H1 (cell line): ENCODE results near the gene PHC2. TPM values are rescaled to one million over a fixed set of nuclear protein-coding genes. Genes with fewer than 3 reads are reported as not detected.
A peak's percentile ranks its signal among the peaks of the same experiment; 100 is the strongest.

Experiments used
- CTCF ChIA-PET: fragments of 300-600 bp; sonication (Branson Sonifier 250); formaldehyde crosslinking; loops from one replicate; lab custom pipeline; 2021; ENCODE audit not compliant: partially characterized antibody; lab: Charles Lee
- POLR2A ChIA-PET: fragments of 300-600 bp; sonication (Branson Sonifier 250); formaldehyde crosslinking; loops from one replicate; lab custom pipeline; 2021; ENCODE audit warnings: inconsistent platforms; ENCODE audit not compliant: partially characterized antibody; lab: Charles Lee
- DNase-seq, 2 experiments: peaks; one replicate each; pipeline versions ENCODE4 v3.0.0 to v3.0.0-alpha.2; 2010 to 2022; ENCODE audit warnings: low spot score in 2 of 2, low read depth in 1 of 2, mixed read lengths in 1 of 2
- FAIRE-seq: peaks from 2 replicates; lab custom pipeline; 2011; peaks lifted over from hg19 to GRCh38; lab: Jason Lieb, UNC
- H2AFZ ChIP-seq: 2 replicates; pipeline ENCODE4 v1.8.1; 2012; ENCODE audit warnings: low read length, inconsistent platforms
- H2AK5ac ChIP-seq: 2 replicates; pipeline ENCODE4 v1.6.1; 2013; ENCODE audit warnings: low read depth, low read length
- H2BK120ac ChIP-seq: replicated peaks from 2 replicates; pipeline ENCODE3; 2013; ENCODE audit warnings: low read depth, low read length, inconsistent platforms
- H2BK12ac ChIP-seq: 2 replicates; pipeline ENCODE4 v1.6.1; 2013; ENCODE audit warnings: low read depth, low read length
- H2BK15ac ChIP-seq: 2 replicates; pipeline ENCODE4 v1.6.1; 2013; ENCODE audit warnings: low read length
- H2BK20ac ChIP-seq: 2 replicates; pipeline ENCODE4 v1.6.1; 2013; ENCODE audit warnings: low read length
- H2BK5ac ChIP-seq: 2 replicates; pipeline ENCODE4 v1.6.1; 2013; ENCODE audit warnings: low read depth, low read length
- H3K14ac ChIP-seq: 2 replicates; pipeline ENCODE4 v1.6.1; 2013; ENCODE audit warnings: inconsistent platforms; ENCODE audit not compliant: insufficient read length
- H3K18ac ChIP-seq: 2 replicates; pipeline ENCODE4 v1.6.1; 2013; ENCODE audit warnings: low read length; ENCODE audit errors: extremely low read depth
- H3K23ac ChIP-seq: 2 replicates; pipeline ENCODE4 v1.6.1; 2013; ENCODE audit warnings: inconsistent platforms; ENCODE audit not compliant: insufficient read length
- H3K23me2 ChIP-seq: 2 replicates; pipeline ENCODE4 v1.6.1; 2013; ENCODE audit warnings: low read depth, low read length
- H3K27ac ChIP-seq: 2 replicates; pipeline ENCODE4 v1.6.1; 2011; ENCODE audit warnings: low read depth, low read length, inconsistent platforms
- H3K27me3 ChIP-seq, 4 experiments: replicated peaks in 1 of 4; 1 replicate in 1 of 4; 2 replicates in 3 of 4; pipeline versions ENCODE4 v1.6.1 to v1.8.1; 2011 to 2013; ENCODE audit warnings: low read length in 3 of 4, mild to moderate bottlenecking in 3 of 4, inconsistent platforms in 2 of 4, mixed read lengths in 2 of 4, moderate library complexity in 1 of 4; ENCODE audit not compliant: control insufficient read depth in 3 of 4, insufficient read depth in 3 of 4; ENCODE audit errors: extremely low read depth in 1 of 4
- H3K36me3 ChIP-seq, 4 experiments: 2 replicates each; pipeline versions ENCODE4 v1.6.1 to v1.8.1; 2011 to 2013; ENCODE audit warnings: mild to moderate bottlenecking in 4 of 4, low read length in 3 of 4, moderate library complexity in 2 of 4, control low read depth in 1 of 4, inconsistent platforms in 1 of 4; ENCODE audit not compliant: insufficient read depth in 4 of 4, control insufficient read depth in 2 of 4
- H3K4ac ChIP-seq: replicated peaks from 2 replicates; pipeline ENCODE3; 2013; ENCODE audit warnings: low read length, low read depth, mixed read lengths, inconsistent platforms; ENCODE audit not compliant: insufficient read length
- H3K4me1 ChIP-seq, 4 experiments: replicated peaks in 1 of 4; 1 replicate in 1 of 4; 2 replicates in 3 of 4; pipeline versions ENCODE4 v1.6.1 to v1.8.1; 2011 to 2013; ENCODE audit warnings: low read length in 3 of 4, inconsistent platforms in 2 of 4, mixed read lengths in 1 of 4; ENCODE audit not compliant: insufficient read depth in 4 of 4, control insufficient read depth in 3 of 4
- H3K4me2 ChIP-seq, 2 experiments: 2 replicates each; pipeline versions ENCODE4 v1.6.1 to v1.8.1; 2011 to 2013; ENCODE audit warnings: low read depth in 2 of 2, low read length in 2 of 2, control low read depth in 1 of 2, inconsistent platforms in 1 of 2, mild to moderate bottlenecking in 1 of 2; ENCODE audit not compliant: insufficient read depth in 1 of 2
- H3K4me3 ChIP-seq, 4 experiments: fragments of 200-600, 300-600 bp in 1 of 4; sonication (generic), shearing (Covaris generic), sonication (Bioruptor Twin) in 1 of 4; 2 replicates each; pipeline versions ENCODE4 v1.5.1 to v1.8.1; 2011 to 2016; ENCODE audit warnings: low read length in 4 of 4, low read depth in 3 of 4, control low read depth in 2 of 4, inconsistent platforms in 2 of 4, mild to moderate bottlenecking in 2 of 4, mixed read lengths in 1 of 4, moderate library complexity in 1 of 4; ENCODE audit not compliant: insufficient read depth in 2 of 4; ENCODE audit errors: extremely low read depth in 1 of 4
- H3K56ac ChIP-seq: replicated peaks from 2 replicates; pipeline ENCODE3; 2013; ENCODE audit warnings: low read depth, mild to moderate bottlenecking, mixed read lengths, low read length, inconsistent platforms; ENCODE audit not compliant: insufficient read length
- H3K79me1 ChIP-seq: 2 replicates; pipeline ENCODE4 v1.6.1; 2013; ENCODE audit warnings: low read depth, low read length, control low read depth
- H3K79me2 ChIP-seq, 2 experiments: 2 replicates each; pipeline versions ENCODE4 v1.6.1 to v1.8.1; 2012 to 2013; ENCODE audit warnings: low read length in 2 of 2, mild to moderate bottlenecking in 2 of 2, inconsistent platforms in 1 of 2; ENCODE audit not compliant: insufficient read depth in 2 of 2, control insufficient read depth in 1 of 2
- H3K9ac ChIP-seq, 4 experiments: replicated peaks in 1 of 4; 1 replicate in 1 of 4; 2 replicates in 3 of 4; pipeline versions ENCODE4 v1.6.1 to v1.8.1; 2011 to 2013; ENCODE audit warnings: low read depth in 3 of 4, low read length in 3 of 4, control low read depth in 2 of 4, mild to moderate bottlenecking in 2 of 4, moderate library complexity in 2 of 4, inconsistent platforms in 1 of 4; ENCODE audit errors: extremely low read depth in 1 of 4
- H3K9me3 ChIP-seq, 2 experiments: 2 replicates each; pipeline versions ENCODE4 v1.6.1 to v1.8.1; 2012 to 2013; ENCODE audit warnings: mild to moderate bottlenecking in 2 of 2, moderate library complexity in 2 of 2, control low read depth in 1 of 2, inconsistent platforms in 1 of 2, low read depth in 1 of 2, low read length in 1 of 2, mixed read lengths in 1 of 2; ENCODE audit not compliant: insufficient read depth in 2 of 2
- H4K20me1 ChIP-seq, 2 experiments: replicated peaks in 1 of 2; 2 replicates each; pipeline versions ENCODE3 to v1.8.1; 2011 to 2013; ENCODE audit warnings: inconsistent platforms in 2 of 2, low read length in 2 of 2, mild to moderate bottlenecking in 1 of 2; ENCODE audit not compliant: insufficient read depth in 2 of 2, control insufficient read depth in 1 of 2
- H4K5ac ChIP-seq: 2 replicates; pipeline ENCODE4 v1.6.1; 2013; ENCODE audit warnings: low read length, low read depth, mixed read lengths, inconsistent platforms; ENCODE audit not compliant: insufficient read length
- H4K8ac ChIP-seq: 2 replicates; pipeline ENCODE4 v1.8.0; 2013; ENCODE audit warnings: mild to moderate bottlenecking, moderate library complexity, low read length, inconsistent platforms; ENCODE audit not compliant: insufficient read depth; ENCODE audit errors: extremely low read depth
- H4K91ac ChIP-seq: replicated peaks from 2 replicates; pipeline ENCODE3; 2013; ENCODE audit warnings: low read length, mixed read lengths, inconsistent platforms; ENCODE audit not compliant: insufficient read length
- JUN ChIP-seq: IDR thresholded peaks from 2 replicates; pipeline ENCODE4 v1.6.1; 2011; ENCODE audit warnings: low read depth, mild to moderate bottlenecking, improper control_type of control experiment, low read length
- POLR2A ChIP-seq, 2 experiments: IDR thresholded peaks; 1 replicate in 1 of 2; 2 replicates in 1 of 2; pipeline ENCODE4 v1.6.1; 2011; ENCODE audit warnings: low read depth in 2 of 2, low read length in 2 of 2, mild to moderate bottlenecking in 2 of 2; ENCODE audit errors: control extremely low read depth in 1 of 2
- RFX5 ChIP-seq: IDR thresholded peaks from 2 replicates; pipeline ENCODE4 v1.6.1; 2011; ENCODE audit warnings: low read depth, low read length, improper control_type of control experiment, borderline replicate concordance
- SIRT6 ChIP-seq: IDR thresholded peaks from one replicate; pipeline ENCODE4 v1.7.1; 2012; ENCODE audit warnings: low read length, inconsistent platforms
- SUZ12 ChIP-seq: fragments of 200-600 bp; sonication (generic); IDR thresholded peaks from 2 replicates; pipeline ENCODE4 v1.6.1; 2012; ENCODE audit warnings: mild to moderate bottlenecking, inconsistent platforms, low read length, moderate library complexity, mixed read lengths
- WGBS, 2 experiments: shearing (Covaris generic) in 1 of 2; methylation state at CpG; one replicate each; pipeline versions ENCODE4 v1.1.6 to v1.1.7; 2013 to 2015; ENCODE audit warnings: low lambda C conversion rate in 2 of 2, mixed read lengths in 2 of 2, inconsistent platforms in 1 of 2, low coverage in 1 of 2, missing lambda C conversion rate in 1 of 2; ENCODE audit not compliant: insufficient replicate concordance in 2 of 2, insufficient coverage in 1 of 2, insufficient read length in 1 of 2; ENCODE audit errors: extremely low coverage in 1 of 2, missing lambda C conversion rate in 1 of 2; 5-methylcytosine and 5-hydroxymethylcytosine counted together
- polyA plus RNA-seq, 7 experiments: library from polyadenylated mRNA; depleted of rRNA in 3 of 7; stranded (reverse) in 5 of 7; unstranded in 2 of 7; fragments of >200 nt in 5 of 7; fragments of 200-250 nt in 2 of 7; gene quantifications; 1 replicate in 5 of 7; 2 replicates in 1 of 7; 4 replicates in 1 of 7; pipeline versions ENCODE4 v1.2.1 to v1.2.3, GENCODE V29; 2011 to 2013; ENCODE audit warnings: missing spikeins in 2 of 7, mixed read lengths in 2 of 7
- total RNA-seq: library from RNA; stranded (reverse); fragmentation: NEBNext Ultra II Directional; extraction: Animal tissue kit (Norgen Biotek cat#: 25700); gene quantifications from 2 replicates; pipeline ENCODE4 v1.2.1, GENCODE V29; 2021

PHC2 gene
- total and polyA plus RNA-seq, 2 of the 8 experiments (the other 6 are each of a cell fraction or from before 2014, with no cell fraction given) = 5.6 to 14.2 TPM

GRCh38 chr1:33445108-33445507, 14.2 kb upstream of the PHC2 start:
- H3K4ac ChIP-seq = no peak overlapping the region
- H4K91ac ChIP-seq = no peak overlapping the region
- H3K9ac ChIP-seq = no peak overlapping the region
- H4K20me1 ChIP-seq = no peaks in the 10 kb centered on the region
- peak in 1 of 2 experiments; percentile 11 for DNase-seq
- no peaks in the 10 kb centered on the region for H3K9me3 ChIP-seq
- no peak overlapping the region for H2BK5ac ChIP-seq
- no peak overlapping the region for H2BK15ac ChIP-seq
- H3K14ac ChIP-seq = no peak overlapping the region
- WGBS, 2 experiments = 82% methylated on average over 6 of the region's 6 CpGs; no CpG with 5 or more reads in 1 of the 2 experiments
- H3K36me3 ChIP-seq = no peaks in the 10 kb centered on the region
- no peak overlapping the region for H3K56ac ChIP-seq
- POLR2A ChIA-PET = no interaction called here
- no peak overlapping the region for H2BK20ac ChIP-seq
- H3K18ac ChIP-seq = no peak overlapping the region
- TF ChIP-seq JUN = no peak
- no peak for TF ChIP-seq SIRT6
- no peak for TF ChIP-seq POLR2A (IDR thresholded peaks at IDR 0.05; ENCODE audit: control extremely low read depth in 1 of 2, low read depth in 2 of 2, low read length in 2 of 2)
- no peak for TF ChIP-seq SUZ12
- TF ChIP-seq RFX5 = no peak
- TF ChIP-seq, all 59 proteins: peak for 0
- Histone ChIP-seq H3K27ac (no peak overlapping the region), H3K4me3 (no peak overlapping the region), H3K79me1 (no peaks in the 10 kb centered on the region), H3K79me2 (no peaks in the 10 kb centered on the region), H3K4me1 (peaks cover 0 to 2% (median 0%) of the 10 kb centered on the region in 4 experiments; a peak in 2 of 7 replicates), H3K23ac (no peak overlapping the region), H3K23me2 (no peaks in the 10 kb centered on the region; the same call in 1 of the 2 replicates), H2AFZ (no peak overlapping the region), H4K5ac (no peak overlapping the region), H3K27me3 (no peaks in the 10 kb centered on the region), H3K4me2 (no peak overlapping the region), H2AK5ac (no peak overlapping the region), H2BK120ac (no peak overlapping the region), H4K8ac (no peak overlapping the region), H2BK12ac (no peak overlapping the region)
- CTCF ChIA-PET = interaction anchor here (1.0 to 3.9 kb wide), 5 partner anchors 10 to 329 kb away, joined by 3 to 23 read pairs (median 3); no protein-coding TSS in a partner anchor
- FAIRE-seq = no peak
